UCSD-AML1 (cell line): ENCODE results near the gene SVIL.
"Not testable (repeated sequence)": the region's sequence is repeated elsewhere in the genome, so short reads cannot be mapped to it uniquely, and the experiment has no call there.

ENCODE experiments used
- DNase-seq: peaks from one replicate; lab custom pipeline; 2025; ENCODE audit not compliant: unreplicated experiment; lab: John Stamatoyannopoulos, UW

Gene SVIL

DNA sequence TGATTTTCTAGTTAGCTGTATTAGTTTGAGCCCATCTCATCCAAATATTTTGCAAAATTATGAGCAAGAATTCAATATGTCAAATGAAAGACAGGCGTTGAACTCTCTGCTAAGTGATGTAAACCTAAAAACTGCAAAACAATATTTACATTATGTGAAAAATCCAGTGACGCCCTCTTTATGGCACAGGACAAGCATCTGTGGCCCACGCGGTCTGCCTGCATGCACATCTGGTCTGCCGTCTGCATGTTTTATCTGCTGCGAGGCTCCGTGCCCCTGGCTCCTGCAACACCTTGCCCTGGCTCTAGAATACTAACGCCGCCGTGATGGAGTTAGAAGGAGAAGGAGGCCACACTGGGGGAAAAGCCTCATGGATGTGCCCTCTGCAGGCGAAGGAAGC is 142.0 kb downstream of the SVIL start:
- DNase-seq: no peak

GRCh38 chr10:29491918-29492317 is 142.9 kb downstream of the SVIL start:
- no peak for DNase-seq

DNA sequence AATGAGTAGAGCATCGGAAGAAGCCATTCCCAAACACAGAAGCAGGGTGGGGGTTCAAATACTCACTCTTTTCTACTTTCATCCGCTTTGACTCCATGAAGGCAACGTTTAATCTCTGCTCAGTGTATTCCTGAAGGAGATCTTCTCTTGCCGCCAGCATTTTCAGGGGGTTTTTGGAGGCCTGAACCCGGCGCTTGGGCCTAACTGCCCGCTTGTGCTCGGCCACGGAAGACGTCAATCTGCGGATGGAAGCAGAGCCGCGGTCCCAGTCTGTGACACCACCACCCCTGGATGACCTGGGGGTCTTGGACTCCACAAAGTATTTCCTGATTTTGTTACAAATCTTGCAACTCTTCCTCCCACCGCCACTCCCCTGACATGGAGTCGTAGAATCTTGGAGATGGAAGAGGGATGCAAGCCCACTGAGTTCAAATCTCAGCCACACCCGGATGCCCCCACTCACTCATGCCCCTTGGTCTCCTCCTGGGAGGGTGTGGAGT is 143.9 kb downstream of the SVIL start:
- DNase-seq: not testable (repeated sequence)

DNA sequence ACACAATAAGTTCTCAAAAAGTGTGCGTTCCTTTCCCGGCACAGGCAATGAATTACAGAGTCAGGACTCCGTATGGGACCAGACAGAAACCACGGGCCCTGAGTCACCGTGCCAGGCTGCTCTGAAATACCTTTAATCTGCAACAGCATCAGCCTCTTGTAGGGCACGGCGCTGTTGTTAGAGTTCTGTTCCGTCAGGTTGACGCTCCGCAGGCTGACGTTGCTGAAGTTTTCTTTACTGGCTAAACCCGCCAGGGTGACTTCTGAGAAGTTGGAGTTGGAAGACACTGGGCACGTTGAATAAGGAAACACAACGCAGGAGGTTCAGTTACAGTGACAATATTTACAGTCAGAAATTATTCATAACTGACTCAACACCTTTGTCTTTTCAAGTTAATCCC is 146.3 kb downstream of the SVIL start:
- DNase-seq: not testable (repeated sequence)

DNA sequence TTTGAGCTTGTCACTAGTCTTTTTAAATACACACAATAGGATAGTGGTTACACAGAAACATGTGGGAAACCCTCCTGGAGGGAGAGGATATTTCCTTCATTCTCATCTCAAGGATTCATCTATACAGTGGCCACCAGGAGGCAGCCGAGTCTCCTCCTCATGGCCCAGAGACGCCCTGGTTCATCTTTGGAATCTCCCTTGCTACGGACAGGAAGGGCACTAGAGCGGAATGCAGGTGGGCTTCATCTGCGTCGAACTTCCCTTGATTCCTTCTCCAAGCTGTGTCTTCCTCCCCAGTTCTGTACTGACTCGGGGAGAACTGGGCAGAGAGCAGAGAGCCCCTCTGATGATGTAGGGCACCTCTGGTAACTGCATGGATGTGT is 146.9 kb downstream of the SVIL start:
- DNase-seq: not testable (repeated sequence)

DNA sequence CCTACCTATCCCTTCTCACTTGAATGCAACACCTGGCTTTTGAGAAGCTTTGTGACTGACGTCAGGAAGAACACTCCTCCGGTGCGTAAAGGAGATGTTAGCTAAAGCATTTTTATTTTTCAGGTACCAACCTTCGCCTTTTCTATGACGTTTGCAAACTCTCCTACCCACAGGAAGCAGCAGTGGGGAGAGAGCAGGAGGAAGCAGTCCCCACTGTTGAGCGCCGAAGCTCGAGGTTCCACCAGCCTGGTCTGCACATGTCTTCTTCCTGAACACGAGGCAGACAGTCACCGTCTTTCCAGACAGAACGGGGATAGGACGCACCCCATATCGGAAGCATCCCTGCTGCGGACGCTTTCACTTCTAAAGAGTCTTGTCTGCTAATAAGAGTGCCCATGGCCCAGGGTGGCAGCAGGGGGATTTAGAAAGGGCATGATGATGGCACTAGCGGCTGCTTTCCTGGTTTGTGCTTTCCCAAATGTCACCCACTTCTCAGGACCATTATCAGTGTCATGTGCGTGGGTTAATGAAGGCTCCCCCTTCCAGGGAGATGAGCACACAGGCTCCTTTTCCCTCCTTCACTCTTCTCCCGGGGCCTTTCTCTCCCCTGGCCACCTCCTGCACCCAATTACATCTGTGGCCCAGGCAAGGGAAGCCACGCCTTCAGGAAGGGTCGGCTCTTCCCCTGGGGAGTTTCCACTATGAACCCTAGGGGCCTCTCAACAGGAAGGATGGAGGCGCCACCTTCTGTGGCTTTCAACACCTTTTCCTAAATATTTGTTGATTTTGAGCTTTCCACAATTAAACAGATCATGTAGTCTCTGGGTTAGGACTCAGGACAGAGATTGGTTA is 147.5 kb downstream of the SVIL start:
- DNase-seq: peak; percentile 21

- DNase-seq: no peak
These were observed 148.3 kb downstream of the SVIL start for GRCh38 chr10:29486433-29486832.

DNA sequence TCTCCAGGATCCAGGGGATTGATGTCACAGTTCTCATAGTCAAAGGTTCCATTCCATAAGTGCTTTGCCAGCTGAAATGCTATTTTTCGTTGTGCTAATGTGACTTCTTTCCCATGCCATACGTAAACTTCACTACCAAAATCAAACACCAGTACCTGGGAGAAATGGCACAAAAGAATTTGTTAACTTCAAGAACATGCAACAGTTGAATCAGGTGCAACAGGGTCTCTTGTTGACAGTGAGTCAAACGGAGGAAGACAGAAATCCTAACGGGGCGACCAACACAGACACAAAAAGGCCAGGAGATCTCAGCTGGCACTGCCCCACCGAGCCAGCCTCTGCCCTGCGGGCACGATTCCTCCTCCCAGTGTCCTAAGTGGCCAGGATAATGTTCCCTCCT is 150.1 kb downstream of the SVIL start:
- DNase-seq: not testable (repeated sequence)

- peak; percentile 45 for DNase-seq
These were observed 152.0 kb downstream of the SVIL start for GRCh38 chr10:29482591-29483431.

GRCh38 chr10:29481906-29482440 is 152.8 kb downstream of the SVIL start:
- DNase-seq: no peak

DNA sequence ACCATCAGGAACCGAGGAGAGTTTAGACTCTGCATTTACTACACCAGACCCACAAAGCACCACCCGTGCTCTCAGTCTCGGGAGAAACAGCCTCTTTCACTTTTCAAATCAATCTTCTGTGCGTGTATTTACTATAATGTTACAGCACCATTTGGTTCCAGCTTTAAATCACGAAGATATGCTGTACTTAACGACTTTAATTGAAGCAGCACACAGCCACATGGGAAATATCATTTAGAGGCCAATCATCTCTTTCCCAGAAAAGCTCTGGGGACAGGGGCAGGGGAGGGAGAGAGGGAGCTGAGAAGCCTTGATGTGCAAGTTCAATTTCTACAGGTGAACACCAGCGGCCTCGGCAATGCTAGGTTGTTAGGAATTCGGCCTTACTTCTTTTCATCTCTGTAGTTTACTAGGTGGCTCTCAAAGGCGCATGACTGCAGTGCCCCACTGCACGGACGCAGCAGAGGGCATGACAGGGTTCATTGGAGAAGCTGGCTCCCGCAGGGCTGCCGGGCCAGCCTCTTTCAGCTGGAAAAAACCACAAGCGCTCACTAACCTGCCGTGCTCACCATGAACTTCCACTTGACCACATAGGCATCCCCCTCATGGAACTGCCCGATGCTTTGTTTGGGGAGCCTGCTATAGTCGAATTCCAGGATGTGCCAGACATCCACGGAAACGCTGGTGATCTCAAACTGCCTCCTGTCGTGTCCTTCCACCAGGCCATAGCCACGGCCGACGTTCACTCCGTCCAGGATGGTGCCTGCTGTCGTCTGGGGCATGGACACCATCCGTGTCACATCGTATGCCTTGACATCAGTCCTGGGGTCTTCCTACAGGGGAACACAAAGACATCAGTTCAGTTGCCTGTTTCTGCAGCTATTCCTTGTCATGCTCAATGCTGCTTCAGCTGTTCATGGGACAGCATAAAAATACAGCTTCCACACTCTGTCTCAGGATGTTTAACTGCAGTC is 154.5 kb downstream of the SVIL start:
- DNase-seq: no peak

GRCh38 chr10:29479081-29479925 is 155.5 kb downstream of the SVIL start:
- peak; percentile 58 for DNase-seq

- DNase-seq: no peak
These were observed 161.2 kb downstream of the SVIL start for GRCh38 chr10:29473406-29474100.

GRCh38 chr10:29473087-29473356 is 161.7 kb downstream of the SVIL start:
- DNase-seq: no peak

- no peak for DNase-seq
These were observed 162.3 kb downstream of the SVIL start for GRCh38 chr10:29472301-29473086.

DNA sequence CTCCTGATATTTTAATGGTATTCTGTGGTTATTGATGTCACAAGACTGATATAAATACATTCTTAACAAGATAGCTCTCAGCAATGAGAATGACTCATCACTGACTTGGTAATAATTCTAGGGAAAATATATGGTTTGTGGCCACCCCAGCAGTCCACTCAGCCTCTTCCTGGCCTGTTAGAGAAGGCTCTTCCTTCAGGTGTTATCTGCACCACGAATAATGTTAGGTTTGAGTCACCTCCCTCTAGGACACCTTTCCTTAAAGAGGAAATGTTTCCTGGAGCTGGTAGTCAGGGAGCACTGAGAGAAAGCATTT is 163.3 kb downstream of the SVIL start:
- no peak for DNase-seq

DNA sequence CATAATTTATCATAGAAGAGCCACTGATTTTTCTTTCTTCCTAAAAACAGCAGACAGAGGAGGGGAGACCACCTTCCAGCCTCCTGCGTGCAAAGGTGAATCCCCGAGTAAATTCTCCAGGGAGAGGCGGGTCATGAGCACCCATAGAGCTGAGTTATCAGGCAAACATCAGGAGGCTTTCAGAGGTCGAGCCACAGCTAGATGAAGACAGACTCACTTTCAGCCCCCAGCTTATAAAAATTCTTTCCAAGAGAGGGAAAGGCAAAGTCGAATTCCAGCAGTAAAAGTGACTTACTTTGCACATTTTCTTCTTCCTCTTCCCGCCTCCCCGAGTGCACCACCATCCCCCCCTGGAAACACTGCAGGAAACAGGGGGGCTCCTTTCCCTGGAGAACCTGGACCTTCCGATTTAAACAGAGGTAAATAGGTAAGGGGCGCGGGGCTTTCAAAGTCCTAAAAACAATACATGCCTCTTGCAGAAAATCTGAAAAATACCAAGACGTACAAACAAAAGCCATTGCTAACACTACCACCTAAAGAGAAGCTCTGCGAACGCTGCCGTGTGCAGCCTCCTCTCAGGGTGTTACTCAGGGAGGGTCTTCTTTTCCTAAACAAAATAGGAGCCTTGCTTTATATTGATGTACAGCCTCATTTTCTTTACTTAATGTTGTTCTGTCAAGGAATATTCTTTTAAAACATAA is 163.8 kb downstream of the SVIL start:
- DNase-seq: no peak

DNA sequence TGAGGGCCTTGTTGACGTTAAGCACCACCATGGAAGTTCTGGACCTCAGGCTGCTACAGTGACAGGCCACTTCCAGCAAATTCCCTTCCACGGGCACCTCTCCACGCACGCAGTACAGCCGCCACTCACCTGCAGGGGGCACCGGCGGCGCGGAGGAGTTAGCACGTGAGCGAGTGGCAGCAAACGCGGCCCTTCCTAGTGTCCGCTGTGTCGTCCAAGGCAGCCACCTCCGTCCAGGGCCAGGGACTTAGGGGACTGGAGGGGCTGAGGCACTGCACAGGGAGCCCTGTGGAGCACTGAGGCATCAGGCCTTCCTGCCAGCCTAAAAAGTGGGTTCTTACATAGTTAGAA is 164.4 kb downstream of the SVIL start:
- DNase-seq: peak; percentile 48
